HG03460 (cell line): ENCODE measurements around the gene PSMD13.

Experiments
- ATAC-seq: cut with Tn5 transposase; IDR thresholded peaks from one replicate; pipeline ENCODE4 v1.9.1; 2021; ENCODE audit not compliant: unreplicated experiment

The PSMD13 gene

DNA sequence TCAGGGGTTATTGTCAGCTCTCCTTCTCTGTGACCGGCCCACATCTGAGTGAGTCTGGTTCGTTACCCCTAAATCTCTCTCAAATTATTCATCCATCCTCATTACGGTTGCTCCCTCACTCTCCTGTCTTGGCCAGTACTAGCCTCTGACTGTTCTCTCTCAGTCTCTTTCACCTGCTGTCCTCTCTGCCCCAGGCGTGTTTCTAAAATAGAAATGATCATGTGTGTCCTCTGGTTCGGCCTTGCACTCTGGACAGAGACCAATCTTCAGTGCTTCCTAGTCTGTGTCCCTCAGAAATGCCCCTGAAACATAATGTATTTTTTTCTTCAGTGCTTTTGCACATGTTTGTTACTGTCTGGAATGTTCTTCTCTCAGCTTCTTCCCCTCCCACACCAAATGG lies 4.9 kb downstream of the PSMD13 start:
- ATAC-seq: no peak

DNA sequence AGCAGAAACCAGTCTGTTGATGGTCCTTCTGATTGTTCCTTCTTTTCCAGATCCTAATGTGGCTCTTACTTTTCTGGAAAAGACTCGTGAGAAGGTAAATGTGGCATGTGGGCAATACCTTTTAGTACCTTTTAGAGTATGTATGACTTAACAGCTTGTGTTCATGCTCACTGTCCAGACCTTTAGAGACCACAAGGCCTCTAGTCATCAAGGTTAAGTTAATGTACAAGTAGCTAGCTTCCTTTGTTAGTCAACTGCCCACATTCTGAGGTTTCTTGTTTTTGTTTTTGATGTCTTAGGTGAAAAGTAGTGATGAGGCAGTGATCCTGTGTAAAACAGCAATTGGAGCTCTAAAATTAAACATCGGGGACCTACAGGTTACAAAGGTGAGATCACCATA lies 7.6 kb downstream of the PSMD13 start:
- no peak for ATAC-seq

DNA sequence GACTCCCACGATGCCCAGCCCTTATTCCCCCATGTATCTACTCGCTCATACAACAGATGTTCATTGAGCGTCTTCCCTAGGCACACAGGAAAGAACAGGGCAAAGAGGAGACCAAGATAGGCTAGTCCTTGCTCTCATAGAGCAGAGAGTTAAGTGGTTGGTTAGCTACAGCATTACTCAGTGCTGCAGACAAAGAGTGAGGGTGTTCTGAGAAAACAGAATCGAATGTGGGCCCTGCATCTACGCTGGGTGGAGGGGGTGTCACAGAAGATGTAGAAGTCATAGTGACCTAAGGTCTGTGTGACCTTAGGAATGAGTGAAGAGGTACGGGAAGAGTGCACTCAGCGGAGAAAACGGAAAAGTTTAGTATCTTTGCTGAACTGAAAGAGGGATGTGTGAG lies 12.3 kb downstream of the PSMD13 start:
- no peak for ATAC-seq

DNA sequence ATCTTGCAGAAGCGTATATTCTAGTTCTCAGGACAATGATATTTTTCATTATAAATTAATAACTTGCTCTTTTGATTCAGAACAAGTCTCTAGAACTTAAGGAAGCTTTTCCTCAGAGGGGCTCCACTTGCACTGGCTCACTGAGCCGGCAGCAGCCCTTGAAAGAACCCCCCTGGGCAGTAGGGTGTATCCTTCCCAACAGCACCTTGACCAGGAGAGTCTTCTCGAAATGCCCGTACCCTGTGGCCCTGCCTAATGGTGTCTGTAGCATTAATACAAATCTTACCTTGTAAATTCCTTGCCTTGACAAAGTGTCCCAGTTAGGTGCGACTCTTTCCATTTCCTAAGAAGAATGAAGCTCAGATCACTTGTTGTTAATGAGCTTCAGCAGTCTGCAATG lies 13.5 kb downstream of the PSMD13 start:
- ATAC-seq: no peak

DNA sequence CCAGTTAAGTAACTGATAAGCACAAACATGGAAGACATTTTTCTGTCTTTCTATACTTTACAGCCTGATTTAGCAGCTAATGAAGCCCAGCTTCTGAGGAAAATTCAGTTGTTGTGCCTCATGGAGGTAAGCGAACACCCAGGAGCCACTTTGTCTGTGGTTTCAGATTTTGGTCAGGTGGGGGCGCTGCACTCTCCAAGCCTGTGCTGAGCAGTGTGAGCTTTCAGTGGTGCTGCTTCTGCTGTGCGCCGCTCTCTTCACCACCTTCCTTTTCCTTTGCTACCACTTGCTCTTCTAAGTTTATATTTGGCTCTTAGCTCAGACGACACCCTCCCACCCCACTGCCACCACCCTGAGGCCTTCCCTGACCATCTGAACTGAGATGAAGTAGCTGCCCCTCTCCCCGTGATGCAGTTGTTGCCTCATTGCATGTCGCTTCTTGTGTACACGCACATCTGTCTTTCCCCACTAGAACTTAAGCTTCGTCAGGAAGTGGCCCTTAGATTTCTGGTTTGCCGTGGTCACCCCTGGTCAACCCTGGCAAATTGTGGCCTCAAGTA lies 14.0 kb downstream of the PSMD13 start:
- no peak for ATAC-seq

DNA sequence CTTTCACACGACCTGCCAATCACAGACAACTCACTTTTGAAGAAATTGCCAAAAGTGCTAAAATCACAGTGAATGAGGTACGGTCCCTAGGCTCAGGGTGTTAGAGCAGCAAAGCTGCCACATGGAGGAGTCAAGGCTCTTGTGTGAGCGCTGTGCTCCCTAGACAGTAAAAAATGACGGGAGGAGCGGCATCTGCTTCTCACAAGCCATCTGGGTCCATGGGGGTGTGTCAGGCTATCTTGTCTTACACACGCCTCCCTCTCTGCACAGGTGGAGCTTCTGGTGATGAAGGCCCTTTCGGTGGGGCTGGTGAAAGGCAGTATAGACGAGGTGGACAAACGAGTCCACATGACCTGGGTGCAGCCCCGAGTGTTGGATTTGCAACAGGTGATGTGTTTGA lies 14.8 kb downstream of the PSMD13 start:
- ATAC-seq: no peak

DNA sequence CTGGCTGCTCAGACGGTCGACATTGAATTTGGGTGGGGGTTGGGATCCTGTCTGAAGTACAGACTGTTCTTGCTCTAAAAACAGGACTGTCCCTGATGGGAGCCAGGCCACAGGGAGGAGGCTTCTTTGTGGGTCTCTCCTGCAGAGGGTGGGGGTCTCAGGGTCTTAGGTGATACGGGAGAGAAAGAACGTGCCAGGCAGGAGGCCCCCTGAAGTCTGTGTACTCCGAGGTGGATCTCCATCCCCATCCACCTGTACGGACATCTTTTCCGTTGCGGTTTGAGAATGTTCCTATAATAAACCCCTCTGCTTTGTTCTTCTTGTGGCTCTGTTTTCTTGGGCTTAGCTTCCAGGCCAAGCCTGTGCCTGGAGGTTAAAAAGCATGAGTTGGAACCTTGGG lies 15.9 kb downstream of the PSMD13 start:
- ATAC-seq: no peak

DNA sequence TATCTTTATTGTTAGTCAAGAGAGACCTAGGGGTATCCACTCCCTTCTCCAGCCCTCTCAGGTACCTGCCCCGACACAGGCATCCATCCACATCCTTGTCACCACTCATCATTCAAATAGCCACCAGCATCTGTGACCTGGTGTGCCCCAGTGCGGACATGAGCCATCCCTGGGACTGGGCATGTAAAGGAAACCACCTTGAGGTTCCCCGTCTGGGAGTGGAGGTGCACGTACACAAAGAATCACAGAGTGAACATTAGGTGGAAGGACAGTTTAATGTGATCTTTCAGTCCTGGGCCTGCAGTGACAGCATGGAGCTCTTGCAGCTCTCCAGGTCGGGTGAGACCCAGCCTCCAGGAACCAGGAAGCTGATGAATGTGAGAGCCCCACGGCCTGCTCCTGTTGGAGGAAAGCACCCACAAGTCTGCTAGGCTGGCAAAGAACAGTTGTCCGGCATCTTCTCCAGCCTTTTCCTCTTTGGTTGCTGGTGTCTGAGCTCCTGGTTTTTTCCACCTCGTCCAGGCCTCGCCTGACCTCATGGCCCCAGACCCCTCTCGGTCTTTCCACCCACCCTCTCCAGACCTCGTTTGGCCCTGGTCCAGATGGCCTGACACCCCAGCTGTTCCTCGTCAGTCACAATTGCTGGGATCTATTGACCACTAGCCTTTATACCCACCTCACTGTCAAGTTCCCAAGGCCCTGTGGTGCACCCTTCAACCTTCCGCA lies 16.5 kb downstream of the PSMD13 start:
- ATAC-seq: no peak

DNA sequence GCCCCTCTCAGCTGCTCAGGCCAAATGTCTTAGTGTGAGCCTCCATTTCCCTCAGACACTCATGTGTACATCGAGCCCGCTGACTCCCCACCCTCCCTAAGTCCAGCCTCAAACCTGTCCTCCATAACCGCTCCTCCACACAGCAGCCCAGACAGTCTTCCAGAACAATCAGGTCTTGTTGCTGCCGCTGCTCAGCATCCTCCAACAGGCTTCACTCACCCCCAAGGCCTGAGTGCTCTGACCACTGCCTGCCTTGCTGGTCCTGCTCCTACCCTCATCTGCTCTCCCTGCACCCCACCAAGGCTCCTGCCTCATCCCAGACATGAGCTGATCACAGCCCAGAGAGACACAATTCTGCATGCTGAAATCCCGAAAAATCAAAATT lies 17.1 kb downstream of the PSMD13 start:
- ATAC-seq: no peak

DNA sequence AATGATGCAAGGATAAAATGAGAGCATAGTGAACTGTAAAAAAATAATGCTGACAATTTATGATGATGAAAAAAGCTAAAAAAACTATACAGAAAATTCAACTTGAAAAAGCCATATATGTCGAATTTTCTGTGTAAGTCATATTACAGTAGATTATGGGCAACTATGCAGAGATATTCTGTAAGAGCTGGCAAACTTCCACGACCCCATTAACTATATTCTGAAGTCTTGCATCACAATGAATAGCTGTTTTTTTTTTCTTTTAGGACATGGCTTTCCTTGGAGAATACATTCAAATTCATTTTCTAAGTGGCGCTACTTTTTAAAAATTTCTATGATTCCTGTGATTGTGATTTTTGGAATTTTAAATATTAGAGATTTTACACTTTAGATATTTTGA lies 18.4 kb downstream of the PSMD13 start:
- ATAC-seq: no peak

DNA sequence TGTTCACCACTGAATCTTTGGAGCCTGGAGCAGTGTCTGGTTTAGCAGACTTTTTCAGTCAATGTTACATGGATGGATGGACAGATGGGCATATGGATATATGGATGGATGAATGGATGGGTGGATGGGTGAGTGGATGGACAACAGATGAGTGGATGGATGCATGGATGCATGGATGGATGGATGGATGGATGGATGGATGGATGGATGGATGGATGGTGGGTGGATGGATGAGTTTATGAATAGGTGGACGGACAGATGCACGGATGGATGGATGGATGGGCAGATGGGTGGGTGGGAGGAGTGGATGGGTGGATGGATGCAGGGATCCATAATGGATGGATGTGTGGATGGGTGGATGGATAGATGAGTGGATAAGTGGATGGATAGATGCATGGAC lies 19.0 kb downstream of the PSMD13 start:
- no peak for ATAC-seq

DNA sequence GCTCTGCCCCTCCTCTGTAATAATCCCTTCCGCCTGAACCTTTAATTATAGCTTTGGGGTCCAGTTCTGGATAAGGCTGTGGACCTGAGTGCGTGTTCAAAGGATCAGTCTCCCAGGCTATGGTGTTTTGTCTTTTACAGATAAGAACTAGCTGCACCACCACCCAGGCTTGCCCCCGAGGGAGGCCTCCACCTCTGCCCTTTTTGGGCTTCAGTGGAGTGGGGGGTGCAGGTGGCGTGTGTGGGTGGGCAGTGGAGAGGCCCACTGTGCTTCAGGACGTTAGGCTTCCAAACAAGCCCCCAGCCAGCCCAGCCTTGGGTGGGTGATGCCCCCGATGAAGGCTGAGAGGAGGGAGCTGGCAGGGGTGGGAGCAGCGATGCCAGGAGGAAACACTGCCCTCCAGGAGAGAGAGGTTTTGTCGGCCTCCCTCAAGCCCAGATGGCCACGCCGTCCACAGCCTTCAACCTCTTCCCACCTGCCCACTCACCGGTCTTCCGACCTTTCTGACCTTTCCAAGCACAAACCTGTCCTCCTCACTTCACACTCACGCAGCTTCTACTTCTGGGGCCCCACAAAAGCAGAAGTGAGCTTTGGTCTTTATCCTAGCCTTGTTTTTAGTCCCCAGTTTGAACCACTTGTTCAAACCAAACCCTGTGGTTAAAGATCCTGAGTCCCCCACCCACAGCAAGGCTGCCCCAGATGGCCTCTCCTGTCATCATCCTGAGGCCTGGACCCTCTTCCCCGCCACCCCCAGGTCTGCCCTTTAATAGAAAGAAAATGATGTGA lies 20.4 kb downstream of the PSMD13 start:
- no peak for ATAC-seq

DNA sequence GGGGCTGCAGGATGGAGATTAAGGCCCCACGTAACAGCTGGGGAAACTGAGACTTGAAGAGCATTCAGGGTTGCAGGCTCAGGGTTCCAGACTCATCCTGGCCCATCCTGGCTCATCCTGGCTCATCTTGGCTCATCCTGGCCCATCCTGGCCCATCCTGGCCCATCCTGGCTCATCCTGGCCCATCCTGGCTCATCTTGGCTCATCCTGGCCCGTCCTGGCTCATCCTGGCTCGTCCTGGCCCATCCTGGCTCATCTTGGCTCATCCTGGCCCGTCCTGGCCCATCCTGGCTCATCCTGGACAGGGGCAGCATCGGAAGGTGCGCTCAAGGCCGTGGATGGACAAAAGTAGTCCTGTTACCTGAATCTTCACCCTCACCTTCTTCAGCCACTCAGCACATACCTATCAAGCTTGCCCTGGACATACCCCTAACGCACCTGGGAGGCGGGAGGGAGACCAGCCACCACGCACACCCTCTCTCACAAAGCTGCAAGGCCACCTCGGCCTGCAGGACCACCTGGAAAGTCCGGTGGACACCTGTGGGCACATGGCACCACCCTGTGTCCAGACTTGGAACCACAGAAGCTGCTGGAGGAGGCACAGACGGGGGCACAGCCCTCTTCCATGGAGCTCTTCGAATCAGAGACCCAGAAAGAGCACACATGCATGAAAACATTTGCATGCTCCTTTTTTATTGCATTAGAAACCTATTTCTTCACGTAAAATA lies 21.2 kb downstream of the PSMD13 start:
- ATAC-seq: no peak

DNA sequence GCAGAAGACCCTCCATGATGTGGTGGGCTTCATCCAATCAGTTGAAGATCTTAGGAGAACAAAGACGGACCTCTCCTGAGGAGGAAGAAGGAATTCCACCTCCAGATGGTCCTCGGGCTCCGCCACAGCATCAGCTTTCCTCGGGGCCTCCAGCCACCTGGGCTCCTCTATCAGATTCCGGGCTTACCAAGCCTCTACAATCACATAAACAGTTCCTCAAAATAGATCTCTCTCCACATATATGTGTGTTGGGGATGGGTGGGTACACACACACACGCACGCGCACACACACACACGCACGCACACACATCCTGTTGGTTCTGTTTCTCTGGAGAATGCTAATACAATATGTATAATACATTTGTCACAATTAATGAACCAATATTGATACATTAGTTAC lies 22.6 kb downstream of the PSMD13 start:
- no peak for ATAC-seq

DNA sequence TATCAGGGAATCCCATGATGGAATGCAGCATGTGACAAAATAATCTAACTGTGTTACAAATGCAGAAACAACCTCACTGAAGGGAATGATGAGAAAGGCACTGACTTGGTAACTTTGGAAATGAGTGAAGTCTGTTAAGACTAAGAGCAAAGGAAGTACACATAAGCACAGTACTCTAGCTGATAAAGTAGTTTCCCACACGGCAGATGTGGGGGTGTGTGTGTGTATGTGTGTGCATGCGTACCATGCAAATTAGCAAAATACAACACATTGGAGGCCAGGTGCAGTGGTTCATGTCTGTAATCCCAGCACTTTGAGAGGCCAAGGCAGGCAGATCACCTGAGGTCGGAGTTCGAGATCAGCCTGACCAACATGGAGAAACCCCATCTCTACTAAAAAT lies 24.8 kb downstream of the PSMD13 start:
- no peak for ATAC-seq

DNA sequence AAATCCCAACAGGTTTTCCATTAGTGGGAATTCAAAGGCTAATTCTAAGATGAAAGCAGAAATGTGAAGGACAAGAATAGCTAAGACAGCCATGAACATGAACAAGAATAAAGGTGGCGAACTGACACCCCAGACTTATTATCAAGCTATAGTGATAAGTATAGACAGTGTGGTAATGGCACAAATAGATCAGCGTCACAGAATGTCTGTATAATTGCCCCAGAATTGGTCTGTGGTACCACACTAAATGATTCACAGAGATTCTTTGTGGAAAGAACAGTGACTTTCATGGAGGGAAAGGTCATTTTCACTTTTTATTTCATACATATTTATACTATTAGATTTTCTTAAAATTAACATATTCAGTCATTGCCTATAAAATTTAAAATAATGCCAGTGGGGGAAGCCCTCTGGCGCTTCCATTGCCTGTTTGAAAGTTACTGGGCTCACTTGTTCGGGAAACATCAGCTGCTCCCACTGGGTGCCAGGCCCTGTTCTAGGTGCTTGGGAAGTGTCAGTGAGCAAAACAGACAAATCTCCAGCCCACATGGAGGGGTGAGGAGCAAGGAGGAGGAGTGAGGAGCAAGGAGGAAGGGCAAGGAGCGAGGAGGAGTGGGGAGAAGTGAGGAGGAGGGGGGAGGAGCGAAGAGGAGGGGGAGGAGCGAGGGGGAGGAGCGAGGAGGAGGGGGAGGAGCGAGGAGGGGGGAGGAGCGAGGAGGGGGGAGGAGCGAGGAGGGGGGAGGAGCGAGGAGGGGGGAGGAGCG lies 30.1 kb downstream of the PSMD13 start:
- ATAC-seq: no peak

DNA sequence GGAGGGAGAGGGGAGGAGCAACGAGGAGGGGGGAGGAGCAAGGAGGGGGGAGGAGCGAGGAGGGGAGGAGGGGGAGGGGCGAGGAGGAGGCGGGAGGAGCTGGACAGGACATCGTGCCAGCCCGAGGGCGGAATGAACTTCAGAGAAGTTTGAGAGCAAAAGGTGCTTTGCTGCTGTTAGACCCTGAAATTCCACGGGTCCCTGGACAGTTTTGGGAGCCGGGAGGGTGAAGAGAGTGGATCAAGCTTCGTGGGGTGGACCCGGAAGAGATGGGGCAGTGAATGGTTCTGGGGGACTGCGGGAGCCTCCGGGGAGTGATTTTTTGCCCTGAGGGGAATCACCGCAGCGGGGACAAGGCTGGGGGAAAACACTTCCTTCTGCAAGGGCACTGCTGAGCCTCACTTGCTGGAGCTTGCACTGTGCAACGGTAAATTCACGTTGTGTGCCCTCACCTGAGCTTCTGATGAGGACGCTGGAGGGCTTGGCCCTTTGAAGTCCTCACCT lies 30.8 kb downstream of the PSMD13 start:
- ATAC-seq: no peak

DNA sequence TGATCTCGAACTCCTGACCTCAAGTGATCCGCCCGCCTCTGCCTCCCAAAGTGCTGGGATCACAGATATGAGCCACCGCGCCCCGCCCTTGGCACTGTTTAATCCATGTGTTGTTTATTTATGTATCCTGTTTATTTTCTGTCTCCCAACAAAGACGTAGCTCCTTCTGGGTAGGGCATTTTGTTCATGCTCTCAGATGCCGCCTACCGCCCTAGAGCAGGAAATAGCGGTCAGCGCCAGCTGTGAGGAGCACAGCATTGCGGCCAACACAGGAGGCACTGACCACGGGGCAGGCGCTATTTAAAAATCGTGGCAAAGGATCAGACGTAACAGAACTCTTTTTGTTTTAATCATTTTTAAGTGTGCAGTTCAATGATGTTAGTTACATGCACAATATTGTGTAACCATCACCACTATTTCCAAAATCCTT lies 32.0 kb downstream of the PSMD13 start:
- peak; percentile 53 for ATAC-seq

DNA sequence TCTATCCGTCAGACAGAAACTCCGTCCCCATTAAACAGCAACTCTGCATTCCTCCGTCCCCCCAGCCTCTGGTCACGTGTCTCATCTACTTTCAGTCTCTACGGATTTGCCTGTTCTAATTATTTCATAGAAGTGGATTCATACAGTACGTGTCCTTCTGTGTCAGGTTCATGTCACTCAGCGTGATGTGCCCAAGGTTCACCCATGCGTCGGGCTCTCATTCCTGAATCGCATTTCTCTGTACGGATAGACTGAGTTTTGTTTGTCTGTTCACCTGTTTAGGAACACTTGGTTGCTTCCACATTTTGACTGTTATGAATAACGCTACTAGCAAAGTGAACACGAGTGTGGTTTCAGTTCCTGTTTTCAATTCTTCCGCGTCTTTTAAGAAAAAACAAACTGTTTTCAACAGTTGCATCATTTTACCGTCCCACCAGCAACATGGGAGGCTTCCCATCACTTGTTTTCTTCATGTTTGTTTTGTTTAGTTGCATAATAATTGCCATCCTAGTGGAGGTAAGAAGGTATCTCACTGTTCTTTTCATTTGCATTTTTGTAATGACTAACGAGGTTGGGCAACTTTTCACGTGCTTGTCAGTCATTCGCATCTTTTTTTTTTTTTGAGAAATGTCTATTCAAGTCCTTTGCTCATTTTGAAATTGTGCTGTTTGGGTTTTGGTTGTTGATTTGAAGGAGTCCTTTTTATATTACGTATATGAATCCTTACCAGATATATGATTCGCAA lies 32.5 kb downstream of the PSMD13 start:
- peak; percentile 67 for ATAC-seq
